Stimulated activated CD4-positive, alpha-beta T cell treated with anti-CD3 and anti-CD28 coated beads, Interleukin-2, amount 100 ng/mL, for 48 hours (primary cell): ENCODE data around the gene CNTNAP2.

Experiments
- DNase-seq, 2 donors: peaks; one replicate each; pipeline ENCODE4 v3.0.0-alpha.2; 2020

The CNTNAP2 gene

DNA sequence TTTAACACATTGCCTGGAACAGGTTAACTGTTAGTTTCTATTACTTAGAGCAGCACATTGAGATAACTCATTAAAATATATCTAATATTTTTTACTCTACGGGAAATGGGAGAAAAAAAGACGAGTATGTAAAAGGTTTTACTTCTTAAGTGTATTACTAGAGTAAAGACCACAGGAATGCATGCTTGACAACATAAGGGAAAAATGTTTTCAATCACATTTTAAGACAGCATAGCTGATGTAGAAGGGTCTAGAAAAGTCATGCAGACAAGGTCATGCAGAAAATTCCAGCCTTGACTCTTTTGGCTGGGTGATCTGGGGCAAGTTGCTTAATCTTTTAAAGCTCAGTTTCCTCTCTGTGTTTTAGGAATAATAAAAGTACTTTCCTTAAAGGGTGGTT is 806.2 kb downstream of the CNTNAP2 start:
- DNase-seq: no peak

DNA sequence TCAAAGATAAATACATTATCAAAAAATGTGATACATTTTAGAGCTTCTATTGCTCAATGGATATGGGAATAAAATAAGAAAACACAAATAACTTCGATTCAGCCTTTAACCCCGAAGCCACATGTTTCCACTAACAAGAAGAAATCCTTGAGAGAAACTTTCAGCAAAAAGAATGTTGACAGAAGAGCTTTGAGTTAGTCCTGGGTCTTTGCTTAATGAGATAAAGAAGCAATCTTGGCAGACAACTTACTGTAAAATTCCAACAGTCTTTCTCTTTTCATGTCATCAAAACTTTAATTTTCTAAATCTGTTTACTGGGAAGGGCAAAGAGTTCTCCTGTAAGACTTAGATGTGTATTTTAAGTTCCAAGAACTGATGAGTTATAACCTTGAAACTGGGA is 810.2 kb downstream of the CNTNAP2 start:
- no peak for DNase-seq

DNA sequence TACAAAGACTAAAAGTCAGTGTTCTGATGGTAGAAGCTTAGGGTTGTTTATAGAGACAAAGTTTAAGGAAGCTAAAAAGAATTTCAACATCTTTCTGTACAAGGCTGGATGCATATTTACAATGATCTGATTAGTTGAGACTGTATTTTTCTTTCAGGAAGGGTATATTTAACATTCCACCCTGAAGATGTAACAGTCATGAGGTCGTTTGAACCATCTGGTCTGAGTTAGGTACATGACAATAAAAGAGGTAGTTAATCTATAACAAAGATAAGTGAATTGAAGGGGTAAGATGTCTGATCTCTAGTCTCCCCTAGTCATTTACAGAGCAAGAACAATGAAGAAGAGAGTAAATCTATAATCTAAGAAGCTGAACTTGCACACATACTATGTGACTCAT is 821.2 kb downstream of the CNTNAP2 start:
- no peak for DNase-seq

DNA sequence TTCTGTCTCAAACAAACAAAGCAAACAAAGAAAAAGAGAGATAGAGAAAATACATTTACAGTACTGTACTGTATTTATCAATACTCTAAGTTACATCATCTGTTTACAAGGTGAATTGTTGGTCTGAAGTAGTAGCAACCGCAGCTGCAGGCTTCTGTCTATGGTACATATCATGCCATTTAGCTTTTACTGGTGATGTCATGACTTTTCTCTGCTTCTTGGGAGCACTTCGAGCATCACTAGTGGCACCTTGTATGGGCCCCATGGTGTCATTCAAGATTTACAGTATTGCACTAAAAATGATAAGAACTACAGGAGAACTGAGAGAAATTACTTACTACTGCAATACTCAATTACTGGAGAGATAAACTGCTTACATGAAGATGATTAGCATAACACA is 826.9 kb downstream of the CNTNAP2 start:
- DNase-seq: no peak

DNA sequence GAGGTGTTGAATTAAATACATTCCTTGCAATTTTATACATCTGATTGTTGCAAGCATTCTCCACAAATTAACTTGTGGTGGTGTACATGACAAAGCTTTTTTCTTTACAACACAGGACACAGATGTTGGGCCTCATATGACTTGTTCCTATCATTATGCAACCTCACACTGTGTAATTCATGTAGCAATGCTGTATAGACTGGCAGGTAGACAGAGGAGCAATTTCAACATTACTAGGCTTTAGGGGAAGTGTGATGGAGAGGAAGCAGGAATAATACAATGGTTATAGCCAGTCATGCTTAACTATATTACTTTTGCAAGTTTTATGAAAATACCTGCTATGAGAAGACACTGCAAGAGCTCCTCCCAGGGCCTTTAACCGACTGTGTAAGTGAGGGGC is 832.1 kb downstream of the CNTNAP2 start:
- no peak for DNase-seq

DNA sequence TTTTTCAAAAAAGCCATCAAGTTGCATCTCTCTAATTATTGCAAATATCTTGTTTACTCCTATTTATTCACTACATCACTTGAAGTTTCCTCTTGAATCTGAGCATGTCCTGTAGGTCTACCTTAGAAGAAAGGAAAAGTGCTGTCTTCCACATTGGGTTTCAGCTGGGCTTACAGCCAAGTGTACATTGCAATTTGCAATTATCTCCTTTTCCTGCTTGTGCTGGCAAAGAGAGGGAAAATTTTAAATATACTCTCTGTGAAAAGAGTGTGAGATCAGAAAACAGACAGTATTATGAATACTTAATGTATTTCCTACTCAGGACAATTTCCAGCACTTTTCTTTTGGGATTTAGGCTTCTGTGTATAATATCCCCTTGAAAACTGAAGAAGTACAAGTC is 839.7 kb downstream of the CNTNAP2 start:
- no peak for DNase-seq

DNA sequence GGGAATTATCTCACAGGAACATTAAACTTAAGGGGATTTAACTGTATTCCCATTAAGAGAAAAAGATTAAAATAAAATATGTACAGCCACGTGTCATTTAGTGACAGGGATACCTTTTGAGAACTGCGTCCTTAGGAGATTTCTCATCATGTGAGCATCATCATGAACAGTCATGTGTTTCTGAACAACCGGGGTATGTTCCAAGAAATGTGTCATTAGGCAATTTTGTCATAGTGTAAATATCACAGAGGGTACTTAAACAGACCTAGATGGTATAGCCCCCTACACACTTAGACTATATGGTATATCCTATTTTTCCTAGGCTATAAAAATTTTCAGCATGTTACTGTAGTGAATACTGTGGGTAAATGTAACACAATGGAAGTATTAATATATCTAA is 840.3 kb downstream of the CNTNAP2 start:
- DNase-seq: no peak

DNA sequence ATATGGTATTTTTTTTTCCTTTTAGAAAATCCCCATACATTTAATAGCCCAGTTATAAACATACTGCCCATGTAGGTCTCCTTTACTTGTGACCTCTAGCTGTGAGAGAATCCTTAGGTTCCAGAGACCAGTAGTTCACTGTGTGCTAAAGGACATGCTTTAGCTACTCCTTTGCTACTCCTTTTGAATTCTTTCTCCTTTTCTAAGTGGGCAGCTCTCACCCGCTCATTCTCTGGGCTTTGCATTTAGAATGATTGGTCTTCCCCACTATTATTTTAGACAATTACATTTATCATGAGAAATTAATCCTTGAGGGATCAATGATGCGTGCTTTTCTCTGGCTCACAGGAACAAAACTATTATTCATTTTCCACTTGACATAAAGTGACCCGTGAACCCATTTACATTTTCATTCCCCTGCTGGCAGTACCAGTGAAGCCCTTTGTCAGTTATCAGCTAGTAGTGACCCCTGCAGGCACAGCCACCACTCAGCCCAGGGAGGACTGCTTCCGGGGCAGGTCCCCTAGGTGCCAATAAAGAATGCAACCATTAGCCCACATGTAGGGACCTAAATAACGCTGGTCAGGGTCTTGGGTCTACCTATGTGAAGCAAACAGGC is 844.3 kb downstream of the CNTNAP2 start:
- no peak for DNase-seq

DNA sequence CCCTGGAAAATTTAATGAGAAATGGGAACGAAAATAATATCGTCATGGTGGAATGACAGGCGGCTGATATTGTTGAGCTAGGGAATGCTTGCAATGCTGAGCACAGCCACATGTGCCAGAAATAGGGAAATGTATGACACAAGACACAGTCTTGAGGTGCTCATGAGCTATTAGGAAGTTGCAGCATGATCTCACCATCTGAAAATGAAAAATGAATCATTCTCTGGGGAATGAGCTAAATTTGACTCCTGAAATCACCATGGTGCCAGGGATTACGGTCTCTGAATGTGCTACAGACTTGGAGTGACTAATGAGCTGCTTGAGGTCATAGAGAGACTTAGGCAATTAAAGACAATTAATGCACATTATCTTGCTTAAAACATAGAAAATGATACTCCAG is 845.0 kb downstream of the CNTNAP2 start:
- DNase-seq: no peak

DNA sequence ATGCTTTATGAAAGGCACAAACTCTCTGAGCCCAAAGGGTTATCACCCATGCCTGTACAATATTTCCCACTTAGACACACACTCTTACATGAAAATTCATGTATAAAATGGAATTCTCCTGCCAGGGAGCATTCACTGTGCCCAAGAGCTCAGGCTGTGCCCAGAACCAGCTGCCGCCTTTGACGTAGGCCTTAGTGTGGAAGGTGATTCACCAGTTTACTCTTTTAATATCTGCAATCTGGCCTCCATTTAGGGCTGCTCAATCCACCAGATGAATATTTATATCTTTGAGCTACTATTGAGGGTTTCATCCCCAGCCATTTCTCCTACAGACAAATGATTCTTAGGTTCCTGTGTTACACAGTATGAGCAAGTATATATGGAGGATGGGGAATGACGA is 849.7 kb downstream of the CNTNAP2 start:
- no peak for DNase-seq

DNA sequence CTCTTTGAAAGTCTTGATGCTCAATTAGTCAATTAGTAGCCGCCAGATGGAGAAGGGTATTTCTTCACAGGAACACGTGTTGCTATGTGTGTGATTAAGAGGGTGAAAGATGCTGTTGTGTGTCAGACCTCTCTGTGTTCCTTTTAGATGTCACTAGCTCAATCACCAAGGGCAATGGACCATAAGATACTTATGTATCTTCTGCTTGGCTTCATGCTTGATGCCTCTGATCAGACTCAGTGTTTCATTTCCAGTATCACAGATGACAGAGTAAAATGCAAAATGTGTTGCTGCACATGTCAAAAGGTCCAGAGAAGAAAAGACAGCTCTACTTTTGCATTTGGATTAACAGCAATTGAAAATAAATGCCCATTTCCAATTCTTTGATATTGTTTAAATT is 865.9 kb downstream of the CNTNAP2 start:
- no peak for DNase-seq

DNA sequence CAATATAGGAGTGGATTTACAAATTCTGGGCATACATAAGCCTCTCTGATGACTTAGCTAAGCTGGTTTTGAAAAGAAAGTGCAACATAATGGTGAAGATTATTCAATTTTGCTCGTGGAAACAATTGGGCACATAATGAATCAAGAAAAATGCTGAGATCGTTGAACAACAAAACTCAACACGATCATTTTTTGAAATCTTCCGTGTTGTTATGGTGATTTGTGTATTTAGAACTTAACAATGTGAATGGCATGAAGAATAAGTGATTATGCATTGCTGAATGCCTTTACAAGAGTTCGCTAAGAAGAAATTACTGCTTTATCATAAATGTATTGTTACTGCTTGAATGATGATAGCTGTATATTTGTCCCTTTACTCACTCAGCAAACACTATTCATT is 875.0 kb downstream of the CNTNAP2 start:
- no peak for DNase-seq

DNA sequence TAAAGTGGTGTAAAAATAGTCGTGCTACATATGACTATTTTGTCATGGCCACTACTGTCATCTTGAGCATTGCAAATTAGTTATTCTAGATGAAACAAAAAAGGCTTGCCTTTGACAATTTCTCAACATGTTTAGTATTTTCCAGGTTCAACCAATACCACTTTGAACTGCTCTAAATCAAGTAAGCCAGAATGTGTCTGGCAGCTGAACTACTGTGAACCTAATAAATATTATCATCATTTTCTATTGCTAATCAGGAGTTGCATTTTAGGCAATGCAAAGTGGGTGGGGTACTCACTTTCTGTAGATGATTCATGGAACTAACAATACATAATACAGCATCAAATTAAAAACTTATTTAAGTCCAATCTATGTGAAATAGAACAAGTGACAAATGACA is 877.2 kb downstream of the CNTNAP2 start:
- no peak for DNase-seq

DNA sequence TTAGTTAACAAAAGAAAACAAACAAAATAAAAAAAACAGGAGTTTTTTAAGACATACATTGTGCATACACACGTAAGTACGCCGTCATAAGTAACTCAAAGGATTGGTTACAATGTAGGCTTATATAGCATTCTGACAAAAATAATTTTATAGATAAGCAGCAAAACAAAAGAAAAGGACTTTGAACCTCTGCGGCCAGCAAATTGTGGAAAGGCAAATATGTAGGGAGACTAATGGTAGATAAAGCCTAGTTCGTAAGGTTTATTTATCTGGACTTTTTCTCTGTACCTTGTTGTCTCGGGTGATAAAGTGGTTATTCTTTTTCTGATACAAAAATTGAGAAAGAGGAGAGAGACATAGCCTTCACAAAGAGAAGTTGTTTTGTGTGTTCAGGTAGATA is 891.9 kb downstream of the CNTNAP2 start:
- no peak for DNase-seq

DNA sequence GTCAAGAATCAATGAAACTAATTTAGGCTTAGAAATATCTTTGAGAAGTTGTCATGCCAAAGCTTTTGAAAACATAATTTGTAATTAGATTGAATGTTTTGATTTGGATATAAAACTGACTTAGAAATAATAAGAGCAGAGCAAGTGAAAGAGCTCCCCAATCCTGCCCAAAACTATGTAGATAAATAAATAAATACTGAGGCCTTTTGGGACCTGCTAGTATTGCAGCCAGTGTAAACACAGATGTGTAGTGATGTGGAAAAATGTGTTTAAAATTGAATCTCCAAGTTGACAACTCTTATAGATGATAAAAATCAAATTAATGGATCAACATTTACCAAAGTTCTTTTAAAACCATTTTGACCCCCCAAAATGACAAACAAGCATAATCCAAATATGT is 896.1 kb downstream of the CNTNAP2 start:
- DNase-seq: no peak

DNA sequence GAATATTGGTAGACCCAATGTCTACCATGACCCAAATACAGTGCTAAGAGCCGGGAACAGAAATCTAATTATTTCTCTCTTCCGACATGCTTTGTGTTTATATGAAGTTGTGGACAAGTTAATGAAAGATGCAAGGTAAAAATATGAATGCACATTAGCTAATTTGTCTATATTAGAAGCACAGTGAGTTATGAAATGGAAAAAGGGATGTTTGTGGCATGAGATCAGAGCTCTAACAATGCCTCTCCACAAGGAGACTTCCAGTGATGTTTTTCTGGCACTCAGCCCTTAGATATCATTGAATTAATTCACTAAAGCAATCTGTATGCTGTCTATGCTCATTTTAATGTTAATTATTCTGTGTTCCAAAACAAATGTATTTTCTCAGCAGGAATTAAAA is 897.2 kb downstream of the CNTNAP2 start:
- no peak for DNase-seq

DNA sequence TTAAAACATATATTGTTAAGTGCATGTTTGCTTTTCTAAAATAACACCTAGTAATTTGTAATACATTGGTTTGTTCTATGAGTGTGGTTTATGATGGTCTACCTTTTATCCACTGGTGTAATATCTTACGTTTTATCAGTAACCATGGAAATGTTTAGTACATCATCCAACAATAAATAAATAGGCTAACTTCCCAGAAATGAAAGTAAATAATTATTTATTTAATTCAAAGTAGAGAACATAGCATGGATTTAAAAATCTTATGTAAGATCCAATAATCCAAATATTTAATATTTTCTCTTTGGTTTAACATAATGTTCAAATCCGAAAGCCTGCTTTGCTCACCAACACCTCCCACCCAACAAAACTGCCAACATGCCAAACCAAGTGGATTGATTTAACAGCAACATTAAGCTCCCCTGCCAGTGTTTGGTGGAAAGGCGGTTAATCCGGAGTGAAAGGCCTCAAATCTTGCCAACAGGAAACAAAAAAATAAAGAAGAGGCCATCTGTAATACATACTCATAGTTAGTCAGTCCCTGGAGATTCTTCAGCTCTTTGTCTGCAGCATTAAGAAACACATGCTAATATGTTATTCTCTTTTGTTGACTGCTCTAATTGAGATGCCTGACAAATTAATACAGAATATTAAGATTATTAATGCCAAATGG is 897.8 kb downstream of the CNTNAP2 start:
- DNase-seq: no peak

DNA sequence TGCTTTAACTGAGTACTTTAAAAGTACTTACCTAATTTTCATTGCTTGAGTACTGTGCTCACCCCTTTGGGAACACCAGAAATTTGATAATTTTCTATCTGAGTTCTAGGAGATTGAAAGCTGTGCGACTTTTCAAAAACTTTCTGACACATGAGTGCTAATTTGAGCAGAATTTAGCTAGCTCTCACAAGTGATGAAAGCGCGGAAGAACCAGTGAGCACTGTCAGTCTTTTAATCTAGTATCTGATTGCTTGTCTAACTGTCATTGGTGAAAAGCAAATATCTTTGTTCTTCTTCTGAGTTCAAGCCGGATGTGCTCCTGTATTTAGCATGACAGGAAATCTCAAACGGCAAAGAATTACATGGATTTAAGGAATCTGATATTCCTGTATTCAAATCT is 899.4 kb downstream of the CNTNAP2 start:
- DNase-seq: no peak

DNA sequence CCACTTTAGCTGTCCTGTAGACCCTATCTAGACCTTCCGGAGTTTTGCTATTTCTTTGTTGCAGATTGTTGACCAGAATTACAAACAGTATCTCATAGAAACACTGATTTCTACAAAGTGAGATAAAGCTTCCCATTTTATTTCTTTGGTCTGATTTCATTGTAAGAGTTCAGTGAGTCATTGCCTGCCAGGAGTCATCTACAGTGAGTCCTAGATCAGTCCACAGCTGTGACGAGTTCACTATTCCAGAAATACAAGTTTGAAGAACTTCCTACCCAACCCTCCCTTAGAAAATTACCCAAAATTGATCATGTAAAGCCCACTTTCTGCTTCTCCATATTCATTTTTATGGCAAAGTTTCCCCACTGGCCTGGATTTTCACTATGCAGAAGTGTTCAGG is 905.5 kb downstream of the CNTNAP2 start:
- no peak for DNase-seq

DNA sequence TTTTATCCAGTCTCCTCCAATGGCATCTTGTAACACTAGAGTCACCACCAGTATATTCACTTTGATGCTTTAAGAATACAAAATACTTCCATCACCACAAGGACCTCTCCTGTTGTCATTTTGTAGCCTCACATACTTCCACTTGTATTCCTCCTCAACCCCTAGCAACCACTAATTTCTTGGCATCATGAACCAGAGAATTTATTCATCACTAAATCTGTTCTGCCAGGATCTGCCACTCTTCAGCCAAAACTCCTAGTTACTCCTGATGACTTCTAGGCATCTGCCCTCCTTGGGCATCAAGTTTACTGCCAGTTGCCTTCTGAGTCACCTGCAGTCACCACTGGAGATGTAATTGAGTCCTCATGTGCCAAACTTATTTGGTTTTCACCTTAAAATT is 906.8 kb downstream of the CNTNAP2 start:
- DNase-seq: no peak

DNA sequence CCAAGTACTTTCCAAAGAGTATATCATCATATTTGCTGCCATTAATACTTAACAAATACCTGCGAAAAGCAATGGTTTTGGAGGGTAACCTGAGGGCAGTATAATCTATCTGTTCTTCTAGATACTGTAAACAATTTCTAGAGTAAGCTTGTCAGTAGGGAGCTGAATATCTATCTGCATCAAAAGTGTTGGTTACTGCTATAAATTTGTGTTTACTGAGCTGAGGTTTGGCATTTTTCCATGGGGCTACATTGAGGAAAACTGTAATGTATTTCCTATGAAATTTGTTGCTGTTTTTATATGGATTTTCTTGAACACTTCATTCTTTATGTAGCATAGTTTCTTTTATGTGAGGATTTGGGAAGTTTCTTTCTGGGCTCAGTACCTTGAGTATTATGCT is 913.4 kb downstream of the CNTNAP2 start:
- no peak for DNase-seq

DNA sequence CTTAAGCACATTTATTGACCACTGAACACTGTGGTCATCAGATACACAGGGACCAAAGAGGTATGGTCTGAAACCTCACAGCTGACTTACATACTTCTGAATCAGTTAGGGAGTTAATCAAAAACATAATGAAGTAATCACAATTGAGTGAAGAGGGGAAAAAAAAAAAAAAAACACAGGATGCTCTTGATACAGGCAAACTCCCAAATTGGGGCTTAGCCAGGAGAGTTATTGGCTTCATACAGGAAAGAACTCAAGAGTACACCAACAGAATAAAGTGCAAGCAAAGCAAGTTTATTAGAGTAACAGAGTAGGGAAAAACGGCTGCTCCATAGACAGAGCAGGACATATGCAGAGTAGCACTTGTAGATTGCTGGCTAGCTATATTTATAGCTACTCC is 917.0 kb downstream of the CNTNAP2 start:
- no peak for DNase-seq

DNA sequence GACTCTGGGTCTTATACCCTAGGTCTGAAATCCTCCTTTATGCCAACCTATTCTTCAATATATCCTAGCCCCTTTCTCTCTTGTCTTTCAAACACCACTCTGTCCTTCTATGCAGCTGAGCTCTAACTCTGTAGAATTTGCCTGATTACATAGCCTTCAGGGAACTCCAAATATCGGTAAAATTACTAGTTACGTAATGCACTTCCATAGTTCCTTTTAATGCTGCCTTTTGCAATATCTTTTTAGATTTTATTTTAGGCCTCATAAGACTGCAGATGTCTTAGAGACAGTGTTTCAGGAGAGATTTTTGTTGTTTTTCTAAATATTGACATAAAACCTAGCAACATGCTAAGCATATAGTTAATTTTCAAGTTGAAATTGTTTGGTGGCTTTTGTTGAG is 924.8 kb downstream of the CNTNAP2 start:
- DNase-seq: no peak

DNA sequence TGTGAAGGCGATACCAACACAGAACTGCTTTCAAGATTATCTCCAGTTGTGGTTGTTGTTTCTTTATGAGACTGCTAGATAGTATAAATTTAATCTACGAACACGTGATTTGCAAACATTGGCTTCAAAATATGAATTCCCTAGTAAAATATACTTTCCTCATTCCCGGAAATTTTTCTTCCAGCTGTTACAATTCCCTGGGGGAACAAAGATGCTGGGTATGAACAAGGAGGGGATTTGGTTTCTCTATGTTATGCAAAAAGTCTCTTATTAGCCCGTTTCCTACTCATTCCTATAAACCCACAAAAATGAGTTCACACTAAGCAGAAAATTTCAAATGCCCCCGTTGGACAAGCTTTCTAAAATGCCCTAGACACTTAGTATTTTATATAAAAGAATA is 928.3 kb downstream of the CNTNAP2 start:
- no peak for DNase-seq

DNA sequence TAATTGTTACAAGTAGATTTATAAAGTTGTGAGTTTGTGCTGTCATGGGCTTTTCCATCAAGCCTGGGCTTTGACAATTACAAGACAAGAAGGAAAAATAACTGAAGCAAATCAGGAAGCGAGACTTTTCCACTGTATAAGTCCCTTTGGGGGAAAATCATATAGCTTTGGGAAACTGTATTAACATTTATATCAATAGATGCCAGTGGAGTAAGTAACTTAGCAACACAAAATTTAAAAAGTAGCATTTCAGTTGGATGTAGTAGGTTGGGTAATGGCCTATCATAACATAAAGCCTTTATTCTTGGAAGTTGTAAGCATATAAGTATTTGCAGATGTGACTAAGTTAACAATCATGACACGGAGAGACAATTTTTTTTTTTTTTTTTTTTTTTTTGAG is 931.1 kb downstream of the CNTNAP2 start:
- no peak for DNase-seq
